Measurements from ENCODE around the gene HSF5. TPM values are rescaled to one million over a fixed set of nuclear protein-coding genes. Genes with fewer than 3 reads are reported as not detected.

The HSF5 gene
- polyA plus RNA-seq, 2 of the 4 experiments (the other 2 are of a cell fraction), result not detected

- no peak for ATAC-seq
- H3K4me1 ChIP-seq, result peaks cover 3% of the 10 kb centered on the region; the same call in 2 of the 3 replicates
- TF ChIP-seq RNF2 (IDR thresholded peaks at IDR 0.05; ENCODE audit: borderline replicate concordance, low read depth) (no peak), ELK1 (IDR thresholded peaks at IDR 0.05; ENCODE audit: low read depth, low read length) (no peak), JUNB (IDR thresholded peaks at IDR 0.05) (no peak), NFE2L2 (conservative IDR thresholded peaks at IDR 0.05; ENCODE audit: low read length) (no peak), GATA3 (IDR thresholded peaks at IDR 0.05; ENCODE audit: borderline replicate concordance) (no peak), NPAS2 (CRISPR knock-in tag; IDR thresholded peaks at IDR 0.05; ENCODE audit: borderline replicate concordance) (no peak), FOSB (CRISPR knock-in tag; IDR thresholded peaks at IDR 0.05) (no peak)
- H3K4me3 ChIP-seq, result no peak overlapping the region
- ChIA-PET CTCF (no interaction called here), POLR2A (no interaction called here)
- no peak for FAIRE-seq
- H3K9me3 ChIP-seq, result no peaks in the 10 kb centered on the region
- no peak overlapping the region for H3K4me2 ChIP-seq
- H3K27ac ChIP-seq, result no peak overlapping the region
- WGBS (ENCODE audit: missing lambda C conversion rate), result 78% methylated on average over 10 of the region's 10 CpGs
- no peak for DNase-seq (ENCODE audit: low read depth in 1 of 2, low spot score in 1 of 2)
These were observed 20.3 kb upstream of the HSF5 start for GRCh38 chr17:58508341-58509067.

GRCh38 chr17:58507123-58507634, 19.0 kb upstream of the HSF5 start:
- FAIRE-seq, result no peak
- WGBS (ENCODE audit: missing lambda C conversion rate), result 88% methylated on average over 12 of the region's 13 CpGs
- POLR2A ChIA-PET, result no interaction called here
- TF ChIP-seq CEBPB (IDR thresholded peaks at IDR 0.05) (peak; percentile 29 to 71; a peak in 3 of 4 replicates), CTCF (IDR thresholded peaks at IDR 0.05) (no peak)
- no peaks in the 10 kb centered on the region for H3K9me3 ChIP-seq
- DNase-seq (ENCODE audit: low read depth in 1 of 2, low spot score in 1 of 2), result no peak
- H3K4me3 ChIP-seq, result no peak overlapping the region
- no peak overlapping the region for H3K4me2 ChIP-seq
- no peak overlapping the region for H3K27ac ChIP-seq
- CTCF ChIA-PET, result no interaction called here
- no peaks in the 10 kb centered on the region for H3K4me1 ChIP-seq
- ATAC-seq, result no peak

- H3K4me1 ChIP-seq, result no peaks in the 10 kb centered on the region
- ChIA-PET POLR2A (no interaction called here), CTCF (interaction anchor here (1.6 to 1.9 kb wide), 2 partner anchors 12 to 189 kb away, joined by 7 to 12 read pairs; no protein-coding TSS in a partner anchor)
- ATAC-seq (no peak), DNase-seq (ENCODE audit: low read depth in 1 of 2, low spot score in 1 of 2) (no peak), FAIRE-seq (no peak)
- H3K27ac ChIP-seq, result no peak overlapping the region
- no peaks in the 10 kb centered on the region for H3K9me3 ChIP-seq
- 92% methylated on average over 7 of the region's 7 CpGs for WGBS (ENCODE audit: missing lambda C conversion rate)
- H3K4me3 ChIP-seq, result no peak overlapping the region
- no peak overlapping the region for H3K4me2 ChIP-seq
- TF ChIP-seq NPAS2 (CRISPR knock-in tag; IDR thresholded peaks at IDR 0.05; ENCODE audit: borderline replicate concordance), result no peak
- no peak for TF ChIP-seq TFCP2L1 (CRISPR knock-in tag; IDR thresholded peaks at IDR 0.05)
- no peak for TF ChIP-seq ZC3H11A (IDR thresholded peaks at IDR 0.05)
- TF ChIP-seq REST (IDR thresholded peaks at IDR 0.05), result no peak
- no peak for TF ChIP-seq HOXA7 (CRISPR knock-in tag; IDR thresholded peaks at IDR 0.05)
- no peak for TF ChIP-seq E2F6 (IDR thresholded peaks at IDR 0.05; ENCODE audit: borderline replicate concordance, low read depth)
- no peak for TF ChIP-seq RNF2 (IDR thresholded peaks at IDR 0.05; ENCODE audit: borderline replicate concordance, low read depth)
- no peak for TF ChIP-seq POLR2AphosphoS2 (conservative IDR thresholded peaks at IDR 0.05; ENCODE audit: low read length)
- TF ChIP-seq CEBPB (IDR thresholded peaks at IDR 0.05), result no peak
- TF ChIP-seq KDM5A (IDR thresholded peaks at IDR 0.05), result no peak
- TF ChIP-seq CTCF (IDR thresholded peaks at IDR 0.05), result no peak
- no peak for TF ChIP-seq SMC3 (IDR thresholded peaks at IDR 0.05)
- TF ChIP-seq HMGXB4 (CRISPR knock-in tag; IDR thresholded peaks at IDR 0.05; ENCODE audit: borderline replicate concordance), result no peak
These were observed 18.3 kb upstream of the HSF5 start for GRCh38 chr17:58506354-58507080.

Measured in A549 (cell line).